SH-SY5Y (cell line): ENCODE results near the gene RNF115.

Experiments
- GATA2 ChIP-seq: IDR thresholded peaks from 2 replicates; pipeline ENCODE4 v1.6.1; 2011; ENCODE audit warnings: mild to moderate bottlenecking, low read depth, low read length
- GATA3 ChIP-seq: IDR thresholded peaks from 2 replicates; pipeline ENCODE4 v1.6.1; 2011; ENCODE audit warnings: low read depth, mild to moderate bottlenecking, low read length, moderate library complexity

RNF115 gene

GRCh38 chr1:145692785-145693443 lies 131.0 kb downstream of the RNF115 start:
- no peak for TF ChIP-seq GATA3
- TF ChIP-seq GATA2 = no peak

- TF ChIP-seq GATA3 (no peak), GATA2 (no peak)
These were observed 133.0 kb downstream of the RNF115 start for GRCh38 chr1:145690587-145691558.

- no peak for TF ChIP-seq GATA3
- no peak for TF ChIP-seq GATA2
These were observed 134.0 kb downstream of the RNF115 start for GRCh38 chr1:145689922-145690321.

- no peak for TF ChIP-seq GATA3
- TF ChIP-seq GATA2 = no peak
These were observed 135.0 kb downstream of the RNF115 start for GRCh38 chr1:145688924-145689323.
